Mucosa of rectum (tissue), 2 donors: ENCODE measurements around the gene NFIA.

Source experiments
- H3K27ac ChIP-seq, 2 donors: one replicate each; pipeline ENCODE4 v1.7.0; 2013; ENCODE audit warnings: inconsistent platforms in 2 of 2, low read depth in 2 of 2, low read length in 2 of 2
- H3K27me3 ChIP-seq, 2 donors: one replicate each; pipeline ENCODE4 v1.7.0; 2013; ENCODE audit warnings: low read length in 2 of 2; ENCODE audit not compliant: control insufficient read depth in 2 of 2, insufficient read depth in 2 of 2
- H3K36me3 ChIP-seq, 2 donors: one replicate each; pipeline ENCODE4 v1.7.0; 2013; ENCODE audit warnings: low read length in 2 of 2; ENCODE audit not compliant: control insufficient read depth in 2 of 2, insufficient read depth in 2 of 2
- H3K4me1 ChIP-seq, 2 donors: one replicate each; pipeline ENCODE4 v1.7.0; 2013; ENCODE audit warnings: low read length in 2 of 2, mild to moderate bottlenecking in 1 of 2; ENCODE audit not compliant: control insufficient read depth in 2 of 2, insufficient read depth in 2 of 2
- H3K4me3 ChIP-seq, 2 donors: one replicate each; pipeline ENCODE4 v1.7.0; 2013; ENCODE audit warnings: low read length in 2 of 2
- H3K9ac ChIP-seq, 2 donors: one replicate each; pipeline ENCODE4 v1.7.0; 2013; ENCODE audit warnings: low read length in 2 of 2, low read depth in 1 of 2, mild to moderate bottlenecking in 1 of 2
- H3K9me3 ChIP-seq, 2 donors: one replicate each; pipeline ENCODE4 v1.7.0; 2013; ENCODE audit warnings: low read length in 2 of 2; ENCODE audit not compliant: control insufficient read depth in 2 of 2
- donor health status: healthy.
- donor health status: Normal muscosa, but diverticular disease.

Gene NFIA

GRCh38 chr1:61253059-61253735 is 170.8 kb downstream of the NFIA start:
- H3K27me3 ChIP-seq = no peaks in the 10 kb centered on the region
- H3K9ac ChIP-seq = no peak overlapping the region
- H3K36me3 ChIP-seq = no peaks in the 10 kb centered on the region
- H3K4me3 ChIP-seq = no peak overlapping the region
- H3K27ac ChIP-seq = peak overlapping the region; percentile 3 to 6
- no peaks in the 10 kb centered on the region for H3K9me3 ChIP-seq
- H3K4me1 ChIP-seq = peaks cover 7 to 19% of the 10 kb centered on the region in 2 donors

- Histone ChIP-seq H3K4me1 (peaks cover 7 to 19% of the 10 kb centered on the region in 2 donors), H3K36me3 (no peaks in the 10 kb centered on the region), H3K27me3 (no peaks in the 10 kb centered on the region), H3K9me3 (no peaks in the 10 kb centered on the region), H3K9ac (no peak overlapping the region), H3K4me3 (peak overlapping the region; percentile 25 to 51), H3K27ac (peak overlapping the region; percentile 32 to 43)
Measured at GRCh38 chr1:61253912-61254633, 171.7 kb downstream of the NFIA start.

- peak overlapping the region; percentile 25 to 51 for H3K4me3 ChIP-seq
Measured at GRCh38 chr1:61254634-61255357, 172.4 kb downstream of the NFIA start.

GRCh38 chr1:61255358-61255703 is 173.0 kb downstream of the NFIA start:
- H3K9ac ChIP-seq = no peak overlapping the region

More at GRCh38 chr1:61254634-61255357, 172.4 kb downstream of the NFIA start:
- H3K9ac ChIP-seq = no peak overlapping the region
- H3K27me3 ChIP-seq = no peaks in the 10 kb centered on the region
- peaks cover 7 to 19% of the 10 kb centered on the region in 2 donors for H3K4me1 ChIP-seq
- H3K9me3 ChIP-seq = no peaks in the 10 kb centered on the region
- H3K27ac ChIP-seq = peak overlapping the region; percentile 32 to 43
- no peaks in the 10 kb centered on the region for H3K36me3 ChIP-seq

GRCh38 chr1:61259379-61260148 is 177.2 kb downstream of the NFIA start:
- Histone ChIP-seq H3K36me3 (no peaks in the 10 kb centered on the region), H3K9me3 (no peaks in the 10 kb centered on the region), H3K27ac (no peak overlapping the region), H3K4me1 (peaks cover 3 to 7% of the 10 kb centered on the region in 2 donors), H3K9ac (no peak overlapping the region), H3K4me3 (no peak overlapping the region), H3K27me3 (no peaks in the 10 kb centered on the region)

More at GRCh38 chr1:61255358-61255703, 173.0 kb downstream of the NFIA start:
- H3K4me3 ChIP-seq = peak overlapping the region in 1 of 2 donors; percentile 51
- H3K9me3 ChIP-seq = no peaks in the 10 kb centered on the region
- H3K36me3 ChIP-seq = no peaks in the 10 kb centered on the region
- H3K27me3 ChIP-seq = no peaks in the 10 kb centered on the region
- H3K4me1 ChIP-seq = peaks cover 7 to 19% of the 10 kb centered on the region in 2 donors
- peak overlapping the region; percentile 32 to 43 for H3K27ac ChIP-seq

GRCh38 chr1:61260171-61260570 is 177.8 kb downstream of the NFIA start:
- no peaks in the 10 kb centered on the region for H3K27me3 ChIP-seq
- H3K27ac ChIP-seq = no peak overlapping the region
- H3K4me3 ChIP-seq = no peak overlapping the region
- H3K9ac ChIP-seq = no peak overlapping the region
- no peaks in the 10 kb centered on the region for H3K36me3 ChIP-seq
- no peaks in the 10 kb centered on the region for H3K9me3 ChIP-seq
- H3K4me1 ChIP-seq = peaks cover 0 to 1% of the 10 kb centered on the region in 2 donors

GRCh38 chr1:61261595-61261994 is 179.2 kb downstream of the NFIA start:
- H3K27ac ChIP-seq = no peak overlapping the region

GRCh38 chr1:61263905-61264824 is 181.8 kb downstream of the NFIA start:
- no peaks in the 10 kb centered on the region for H3K4me1 ChIP-seq
- no peak overlapping the region for H3K9ac ChIP-seq
- H3K27ac ChIP-seq = no peak overlapping the region
- no peaks in the 10 kb centered on the region for H3K36me3 ChIP-seq
- no peak overlapping the region for H3K4me3 ChIP-seq
- H3K9me3 ChIP-seq = no peaks in the 10 kb centered on the region
- no peaks in the 10 kb centered on the region for H3K27me3 ChIP-seq

More at GRCh38 chr1:61261595-61261994, 179.2 kb downstream of the NFIA start:
- H3K9me3 ChIP-seq = no peaks in the 10 kb centered on the region
- H3K4me3 ChIP-seq = no peak overlapping the region
- H3K9ac ChIP-seq = no peak overlapping the region
- H3K27me3 ChIP-seq = no peaks in the 10 kb centered on the region
- no peaks in the 10 kb centered on the region for H3K4me1 ChIP-seq
- no peaks in the 10 kb centered on the region for H3K36me3 ChIP-seq

- Histone ChIP-seq H3K27me3 (no peaks in the 10 kb centered on the region), H3K4me3 (no peak overlapping the region), H3K4me1 (no peaks in the 10 kb centered on the region), H3K27ac (no peak overlapping the region), H3K9ac (no peak overlapping the region), H3K9me3 (no peaks in the 10 kb centered on the region), H3K36me3 (no peaks in the 10 kb centered on the region)
Measured at GRCh38 chr1:61264825-61265242, 182.5 kb downstream of the NFIA start.
